ENCODE measurements around the gene NSD2. TPM values are rescaled to one million over a fixed set of nuclear protein-coding genes. Genes with fewer than 3 reads are reported as not detected.

Gene NSD2
- total RNA-seq, 1 experiment from 2014 or later, result 122 TPM

DNA sequence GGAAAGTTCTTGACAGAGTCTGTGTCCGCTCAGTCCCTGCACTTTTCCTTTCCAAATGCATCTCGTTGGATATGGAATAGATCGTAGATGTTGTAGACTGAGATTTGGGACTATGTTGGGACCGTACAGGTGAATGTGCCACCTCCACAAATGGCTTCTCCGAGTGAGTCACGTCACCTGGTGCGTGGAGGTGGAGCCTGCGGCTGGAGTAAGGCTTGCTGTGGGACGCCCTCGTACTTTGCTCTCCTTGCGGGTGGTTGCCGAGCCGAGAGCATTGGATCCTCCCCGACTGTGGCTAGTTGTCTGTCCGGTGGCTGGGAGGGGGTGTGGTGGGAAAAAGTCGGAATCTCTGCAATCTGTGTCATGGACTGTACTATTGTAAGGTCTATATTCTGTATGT, 77.0 kb downstream of the NSD2 start:
- ChIA-PET POLR2A (no interaction called here), CTCF (no interaction called here)
- H3K27ac Mint-ChIP-seq (ENCODE audit: unreplicated experiment), result no peak overlapping the region
- no peaks in the 10 kb centered on the region for H3K4me1 Mint-ChIP-seq (ENCODE audit: low read depth, unreplicated experiment)
- BruUV-seq (replicated peaks), result no TSS peak
- no peaks in the 10 kb centered on the region; the same call in 1 of the 2 replicates for H3K36me3 ChIP-seq (ENCODE audit: control insufficient read depth, insufficient read depth, low read length)
- H3K27me3 ChIP-seq (replicated peaks; ENCODE audit: control insufficient read depth, insufficient read depth, low read length), result no peaks in the 10 kb centered on the region
- intact Hi-C loops (cut with micrococcal nuclease; ENCODE audit: unreplicated experiment), result no loop called here
- no peak overlapping the region for H3K4me3 Mint-ChIP-seq (ENCODE audit: unreplicated experiment)
- no peak overlapping the region for H3K4me3 ChIP-seq (ENCODE audit: low read depth, low read length)
- no peaks in the 10 kb centered on the region for H3K9me3 ChIP-seq
- H3K9me3 Mint-ChIP-seq (ENCODE audit: unreplicated experiment), result no peaks in the 10 kb centered on the region
- H3K27me3 Mint-ChIP-seq (ENCODE audit: insufficient read depth, unreplicated experiment), result no peaks in the 10 kb centered on the region
- H3K4me1 ChIP-seq, result no peaks in the 10 kb centered on the region
- H3K36me3 Mint-ChIP-seq (ENCODE audit: insufficient read depth, unreplicated experiment), result peaks cover 79% of the 10 kb centered on the region
- DNase-seq, result no peak
- TF ChIP-seq, protein P1, sequence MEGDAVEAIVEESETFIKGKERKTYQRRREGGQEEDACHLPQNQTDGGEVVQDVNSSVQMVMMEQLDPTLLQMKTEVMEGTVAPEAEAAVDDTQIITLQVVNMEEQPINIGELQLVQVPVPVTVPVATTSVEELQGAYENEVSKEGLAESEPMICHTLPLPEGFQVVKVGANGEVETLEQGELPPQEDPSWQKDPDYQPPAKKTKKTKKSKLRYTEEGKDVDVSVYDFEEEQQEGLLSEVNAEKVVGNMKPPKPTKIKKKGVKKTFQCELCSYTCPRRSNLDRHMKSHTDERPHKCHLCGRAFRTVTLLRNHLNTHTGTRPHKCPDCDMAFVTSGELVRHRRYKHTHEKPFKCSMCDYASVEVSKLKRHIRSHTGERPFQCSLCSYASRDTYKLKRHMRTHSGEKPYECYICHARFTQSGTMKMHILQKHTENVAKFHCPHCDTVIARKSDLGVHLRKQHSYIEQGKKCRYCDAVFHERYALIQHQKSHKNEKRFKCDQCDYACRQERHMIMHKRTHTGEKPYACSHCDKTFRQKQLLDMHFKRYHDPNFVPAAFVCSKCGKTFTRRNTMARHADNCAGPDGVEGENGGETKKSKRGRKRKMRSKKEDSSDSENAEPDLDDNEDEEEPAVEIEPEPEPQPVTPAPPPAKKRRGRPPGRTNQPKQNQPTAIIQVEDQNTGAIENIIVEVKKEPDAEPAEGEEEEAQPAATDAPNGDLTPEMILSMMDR (IDR thresholded peaks at IDR 0.05; ENCODE audit: insufficient read depth in 1 of 2, low read depth in 1 of 2, low read length in 1 of 2, severe bottlenecking in 1 of 2, unreplicated experiment in 1 of 2), result no peak

DNA sequence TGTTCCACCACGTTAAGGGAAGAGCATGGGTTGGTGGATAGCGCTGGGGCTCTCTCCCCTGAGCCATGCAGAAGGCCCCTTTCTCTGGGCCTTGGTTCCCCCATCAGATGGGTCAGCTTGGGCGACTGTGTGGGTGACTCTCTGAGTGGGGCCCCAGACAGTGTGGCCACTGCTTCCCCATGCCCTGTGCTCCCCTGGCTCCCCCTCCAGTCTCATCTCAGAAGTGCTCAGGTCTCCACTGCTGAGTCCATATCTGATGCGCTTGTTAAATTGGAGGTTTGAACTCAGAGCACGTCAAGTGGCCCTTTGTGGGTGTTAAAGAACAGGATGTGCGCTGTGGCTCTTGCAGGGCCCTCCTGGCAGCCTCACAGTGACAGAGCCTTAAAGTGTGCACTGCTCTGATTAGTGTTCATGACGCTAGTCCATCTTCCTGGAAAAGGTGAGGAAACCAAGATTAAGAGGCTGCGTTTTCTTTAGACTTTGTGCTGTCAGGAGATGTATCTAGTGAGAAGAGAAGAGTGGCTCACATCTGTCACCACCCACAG, 77.8 kb downstream of the NSD2 start:
- Mint-ChIP-seq H3K4me3 (ENCODE audit: unreplicated experiment) (no peak overlapping the region), H3K36me3 (ENCODE audit: insufficient read depth, unreplicated experiment) (peaks cover 77% of the 10 kb centered on the region), H3K9me3 (ENCODE audit: unreplicated experiment) (no peaks in the 10 kb centered on the region), H3K27me3 (ENCODE audit: insufficient read depth, unreplicated experiment) (no peaks in the 10 kb centered on the region), H3K27ac (ENCODE audit: unreplicated experiment) (no peak overlapping the region), H3K4me1 (ENCODE audit: low read depth, unreplicated experiment) (no peaks in the 10 kb centered on the region)
- ChIA-PET CTCF (no interaction called here), POLR2A (no interaction called here)
- H3K9me3 ChIP-seq, result no peaks in the 10 kb centered on the region
- intact Hi-C loops (cut with micrococcal nuclease; ENCODE audit: unreplicated experiment), result no loop called here
- H3K36me3 ChIP-seq (ENCODE audit: control insufficient read depth, insufficient read depth, low read length), result no peaks in the 10 kb centered on the region; the same call in 1 of the 2 replicates
- H3K4me3 ChIP-seq (ENCODE audit: low read depth, low read length), result no peak overlapping the region
- TF ChIP-seq, protein P1 (IDR thresholded peaks at IDR 0.05; ENCODE audit: insufficient read depth in 1 of 2, low read depth in 1 of 2, low read length in 1 of 2, severe bottlenecking in 1 of 2, unreplicated experiment in 1 of 2), result no peak
- H3K27me3 ChIP-seq (replicated peaks; ENCODE audit: control insufficient read depth, insufficient read depth, low read length), result no peaks in the 10 kb centered on the region
- BruUV-seq (replicated peaks), result no TSS peak
- H3K4me1 ChIP-seq, result no peaks in the 10 kb centered on the region
- DNase-seq, result no peak

- Mint-ChIP-seq H3K27me3 (ENCODE audit: insufficient read depth, unreplicated experiment) (no peaks in the 10 kb centered on the region), H3K27ac (ENCODE audit: unreplicated experiment) (no peak overlapping the region), H3K4me3 (ENCODE audit: unreplicated experiment) (no peak overlapping the region), H3K4me1 (ENCODE audit: low read depth, unreplicated experiment) (no peaks in the 10 kb centered on the region), H3K36me3 (ENCODE audit: insufficient read depth, unreplicated experiment) (peaks cover 75% of the 10 kb centered on the region), H3K9me3 (ENCODE audit: unreplicated experiment) (no peaks in the 10 kb centered on the region)
- ChIA-PET POLR2A (no interaction called here), CTCF (no interaction called here)
- no peak overlapping the region for H3K4me3 ChIP-seq (ENCODE audit: low read depth, low read length)
- no peaks in the 10 kb centered on the region for H3K9me3 ChIP-seq
- no peaks in the 10 kb centered on the region for H3K4me1 ChIP-seq
- no peak for DNase-seq
- no TSS peak for BruUV-seq (replicated peaks)
- TF ChIP-seq, protein P1 (IDR thresholded peaks at IDR 0.05; ENCODE audit: insufficient read depth in 1 of 2, low read depth in 1 of 2, low read length in 1 of 2, severe bottlenecking in 1 of 2, unreplicated experiment in 1 of 2), result no peak
- intact Hi-C loops (cut with micrococcal nuclease; ENCODE audit: unreplicated experiment), result no loop called here
- no peaks in the 10 kb centered on the region for H3K27me3 ChIP-seq (replicated peaks; ENCODE audit: control insufficient read depth, insufficient read depth, low read length)
- H3K36me3 ChIP-seq (ENCODE audit: control insufficient read depth, insufficient read depth, low read length), result no peaks in the 10 kb centered on the region; the same call in 1 of the 2 replicates
Observed at GRCh38 chr4:1950369-1950768, 79.2 kb downstream of the NSD2 start.
